NCI-H2227 treated with DMSO at 0.1 percent for 48 hours (cell line): Measurements from ENCODE around the gene OR51T1.

Experiments used
- DNase-seq: peaks from one replicate; lab custom pipeline; 2025; lab: John Stamatoyannopoulos, UW

Gene OR51T1

GRCh38 chr11:4926608-4927007 lies 44.9 kb downstream of the OR51T1 start:
- no peak for DNase-seq
